AG04449 (cell line): ENCODE results near the gene SSBP3.

ENCODE experiments used
- CTCF ChIA-PET: fragments of 350-600 bp; formaldehyde crosslinking; extraction: SDS; loops from one replicate; lab custom pipeline; 2021; ENCODE audit warnings: antibody characterized with exemption; lab: Yijun Ruan, JAX
- POLR2A ChIA-PET: fragments of 400-600, 350-600 bp; formaldehyde crosslinking; extraction: SDS; loops from one replicate; lab custom pipeline; 2020; ENCODE audit warnings: antibody characterized with exemption, inconsistent platforms; lab: Yijun Ruan, JAX
- DNase-seq: peaks from one replicate; pipeline ENCODE4 v3.0.0-alpha.2; 2010; ENCODE audit warnings: low read depth, low spot score
- H3K4me3 ChIP-seq: 2 replicates; pipeline ENCODE4 v1.5.1; 2011; ENCODE audit warnings: low read depth, mild to moderate bottlenecking, control low read depth, low read length
- CTCF ChIP-seq: IDR thresholded peaks from one replicate; pipeline ENCODE4 v1.5.1; 2011; ENCODE audit warnings: mild to moderate bottlenecking, moderate library complexity, low read length, control low read depth, inconsistent platforms; ENCODE audit not compliant: insufficient read depth; ENCODE audit errors: missing control alignments

Gene SSBP3

GRCh38 chr1:54378874-54379554 is 27.2 kb downstream of the SSBP3 start:
- POLR2A ChIA-PET = no interaction called here
- H3K4me3 ChIP-seq = no peak overlapping the region
- no peak for DNase-seq
- CTCF ChIA-PET = no interaction called here
- TF ChIP-seq CTCF = no peak

GRCh38 chr1:54378157-54378873 is 27.9 kb downstream of the SSBP3 start:
- H3K4me3 ChIP-seq = no peak overlapping the region
- CTCF ChIA-PET = no interaction called here
- DNase-seq = no peak
- TF ChIP-seq CTCF = no peak
- POLR2A ChIA-PET = no interaction called here

- no peak for DNase-seq
- no peak for TF ChIP-seq CTCF
- CTCF ChIA-PET = no interaction called here
- POLR2A ChIA-PET = no interaction called here
- H3K4me3 ChIP-seq = no peak overlapping the region
Observed at GRCh38 chr1:54377040-54377691, 29.0 kb downstream of the SSBP3 start.

GRCh38 chr1:54376430-54377039 is 29.7 kb downstream of the SSBP3 start:
- no peak for TF ChIP-seq CTCF
- no peak for DNase-seq
- no peak overlapping the region for H3K4me3 ChIP-seq
- POLR2A ChIA-PET = no interaction called here
- CTCF ChIA-PET = no interaction called here

GRCh38 chr1:54375712-54376429 is 30.3 kb downstream of the SSBP3 start:
- TF ChIP-seq CTCF = no peak
- CTCF ChIA-PET = no interaction called here
- POLR2A ChIA-PET = no interaction called here
- no peak overlapping the region for H3K4me3 ChIP-seq
- DNase-seq = no peak
